SK-N-MC (cell line): Measurements from ENCODE around the gene URAD.

Experiments
- EZH2 ChIP-seq: fragments of 200-600 bp; sonication (generic); IDR thresholded peaks from one replicate; pipeline ENCODE4 v1.6.1; 2017; ENCODE audit warnings: antibody characterized with exemption
- FOXP2 ChIP-seq: optimal IDR thresholded peaks from 2 replicates; pipeline ENCODE3; 2011; ENCODE audit warnings: mild to moderate bottlenecking, moderate library complexity; ENCODE audit not compliant: insufficient read depth; ENCODE audit errors: extremely low read length, control extremely low read depth
- POLR2AphosphoS5 ChIP-seq: IDR thresholded peaks from 2 replicates; pipeline ENCODE4 v1.6.1; 2012; ENCODE audit warnings: mild to moderate bottlenecking, low read depth, low read length, borderline replicate concordance

DNA sequence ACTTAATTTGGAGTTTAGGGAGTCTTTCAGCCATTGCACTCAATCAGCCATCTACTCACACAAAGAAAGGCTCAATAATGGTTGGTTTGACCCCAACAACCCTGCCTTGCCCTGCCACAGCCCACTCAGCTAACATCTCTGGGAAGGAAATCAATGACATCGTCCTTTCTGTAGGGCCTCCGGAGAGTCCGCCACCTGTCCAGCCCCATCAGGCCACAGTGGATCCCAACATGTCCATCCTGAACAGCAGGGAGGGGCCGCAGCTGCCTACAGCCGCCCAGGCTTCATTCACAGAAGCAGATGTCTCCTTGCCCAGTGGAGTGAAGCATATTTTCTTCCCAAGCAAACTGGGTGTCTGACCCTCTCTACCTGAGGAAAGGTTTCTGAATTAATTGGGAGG, 15.2 kb downstream of the URAD start:
- TF ChIP-seq POLR2AphosphoS5 (no peak), EZH2 (no peak), FOXP2 (no peak)
